ENCODE measurements around the gene MRPL28.
"Not testable (repeated sequence)": the region's sequence is repeated elsewhere in the genome, so short reads cannot be mapped to it uniquely, and the experiment has no call there.

Gene MRPL28

GRCh38 chr16:347203-347602 lies 23.1 kb downstream of the MRPL28 start:
- H3K27me3 ChIP-seq (ENCODE audit: insufficient read depth, insufficient read length), result no peaks in the 10 kb centered on the region
- TF ChIP-seq SUZ12 (IDR thresholded peaks at IDR 0.05; ENCODE audit: extremely low read depth, insufficient read depth, insufficient read length), result no peak
- TF ChIP-seq YY1 (IDR thresholded peaks at IDR 0.05; ENCODE audit: insufficient read depth, insufficient read length), result no peak
- no peak for TF ChIP-seq ZNF274 (IDR thresholded peaks at IDR 0.05; ENCODE audit: low read depth, low read length)
- no peak overlapping the region for H3K9ac ChIP-seq (ENCODE audit: insufficient read length, low read depth)
- H3K4me1 ChIP-seq (ENCODE audit: insufficient read depth, insufficient read length), result peaks cover 23% of the 10 kb centered on the region
- H3K4me3 ChIP-seq (ENCODE audit: insufficient read length, low read depth), result no peak overlapping the region
- no peak for DNase-seq (ENCODE audit: low read depth, low spot score)
- H3K9me3 ChIP-seq (ENCODE audit: insufficient read depth, low read length), result peaks cover 7% of the 10 kb centered on the region; the same call in 1 of the 2 replicates
- H3K36me3 ChIP-seq (ENCODE audit: insufficient read depth, insufficient read length, low read length), result peaks cover 73% of the 10 kb centered on the region

GRCh38 chr16:346587-346986 lies 23.8 kb downstream of the MRPL28 start:
- H3K9ac ChIP-seq (ENCODE audit: insufficient read length, low read depth), result peak overlapping the region; percentile 35
- TF ChIP-seq ZNF274 (IDR thresholded peaks at IDR 0.05; ENCODE audit: low read depth, low read length) (no peak), YY1 (IDR thresholded peaks at IDR 0.05; ENCODE audit: insufficient read depth, insufficient read length) (no peak), SUZ12 (IDR thresholded peaks at IDR 0.05; ENCODE audit: extremely low read depth, insufficient read depth, insufficient read length) (no peak)
- peaks cover 75% of the 10 kb centered on the region for H3K36me3 ChIP-seq (ENCODE audit: insufficient read depth, insufficient read length, low read length)
- DNase-seq (ENCODE audit: low read depth, low spot score), result no peak
- H3K4me3 ChIP-seq (ENCODE audit: insufficient read length, low read depth), result no peak overlapping the region
- no peaks in the 10 kb centered on the region for H3K27me3 ChIP-seq (ENCODE audit: insufficient read depth, insufficient read length)
- peaks cover 23% of the 10 kb centered on the region for H3K4me1 ChIP-seq (ENCODE audit: insufficient read depth, insufficient read length)
- peaks cover 9% of the 10 kb centered on the region; the same call in 1 of the 2 replicates for H3K9me3 ChIP-seq (ENCODE audit: insufficient read depth, low read length)

GRCh38 chr16:345772-346171 lies 24.6 kb downstream of the MRPL28 start:
- Histone ChIP-seq H3K9me3 (ENCODE audit: insufficient read depth, low read length) (peaks cover 9% of the 10 kb centered on the region; the same call in 1 of the 2 replicates), H3K4me3 (ENCODE audit: insufficient read length, low read depth) (no peak overlapping the region), H3K9ac (ENCODE audit: insufficient read length, low read depth) (no peak overlapping the region), H3K27me3 (ENCODE audit: insufficient read depth, insufficient read length) (no peaks in the 10 kb centered on the region), H3K36me3 (ENCODE audit: insufficient read depth, insufficient read length, low read length) (peaks cover 77% of the 10 kb centered on the region), H3K4me1 (ENCODE audit: insufficient read depth, insufficient read length) (peaks cover 23% of the 10 kb centered on the region)
- TF ChIP-seq ZNF274 (IDR thresholded peaks at IDR 0.05; ENCODE audit: low read depth, low read length), result no peak
- TF ChIP-seq YY1 (IDR thresholded peaks at IDR 0.05; ENCODE audit: insufficient read depth, insufficient read length), result no peak
- no peak for TF ChIP-seq SUZ12 (IDR thresholded peaks at IDR 0.05; ENCODE audit: extremely low read depth, insufficient read depth, insufficient read length)
- DNase-seq (ENCODE audit: low read depth, low spot score), result no peak

- Histone ChIP-seq H3K36me3 (ENCODE audit: insufficient read depth, insufficient read length, low read length) (peaks cover 67% of the 10 kb centered on the region), H3K9me3 (ENCODE audit: insufficient read depth, low read length) (peaks cover 9% of the 10 kb centered on the region; the same call in 1 of the 2 replicates), H3K4me3 (ENCODE audit: insufficient read length, low read depth) (no peak overlapping the region), H3K4me1 (ENCODE audit: insufficient read depth, insufficient read length) (peaks cover 23% of the 10 kb centered on the region), H3K27me3 (ENCODE audit: insufficient read depth, insufficient read length) (no peaks in the 10 kb centered on the region), H3K9ac (ENCODE audit: insufficient read length, low read depth) (no peak overlapping the region)
- no peak for DNase-seq (ENCODE audit: low read depth, low spot score)
- TF ChIP-seq ZNF274 (IDR thresholded peaks at IDR 0.05; ENCODE audit: low read depth, low read length), result no peak
- TF ChIP-seq YY1 (IDR thresholded peaks at IDR 0.05; ENCODE audit: insufficient read depth, insufficient read length), result no peak
- TF ChIP-seq SUZ12 (IDR thresholded peaks at IDR 0.05; ENCODE audit: extremely low read depth, insufficient read depth, insufficient read length), result no peak
Observed at GRCh38 chr16:342455-343213, 27.7 kb downstream of the MRPL28 start.

GRCh38 chr16:341974-342336 lies 28.4 kb downstream of the MRPL28 start:
- H3K4me3 ChIP-seq (ENCODE audit: insufficient read length, low read depth); H3K9ac ChIP-seq (ENCODE audit: insufficient read length, low read depth); H3K27me3 ChIP-seq (ENCODE audit: insufficient read depth, insufficient read length); H3K9me3 ChIP-seq (ENCODE audit: insufficient read depth, low read length); DNase-seq (ENCODE audit: low read depth, low spot score): not testable (repeated sequence)
- Histone ChIP-seq H3K4me1 (ENCODE audit: insufficient read depth, insufficient read length) (peaks cover 18% of the 10 kb centered on the region), H3K36me3 (ENCODE audit: insufficient read depth, insufficient read length, low read length) (peaks cover 61% of the 10 kb centered on the region)

GRCh38 chr16:341095-341973 lies 29.0 kb downstream of the MRPL28 start:
- DNase-seq (ENCODE audit: low read depth, low spot score); H3K9ac ChIP-seq (ENCODE audit: insufficient read length, low read depth); H3K9me3 ChIP-seq (ENCODE audit: insufficient read depth, low read length); H3K27me3 ChIP-seq (ENCODE audit: insufficient read depth, insufficient read length); H3K4me3 ChIP-seq (ENCODE audit: insufficient read length, low read depth): not testable (repeated sequence)
- peaks cover 55% of the 10 kb centered on the region for H3K36me3 ChIP-seq (ENCODE audit: insufficient read depth, insufficient read length, low read length)
- peaks cover 12% of the 10 kb centered on the region for H3K4me1 ChIP-seq (ENCODE audit: insufficient read depth, insufficient read length)

GRCh38 chr16:340370-341091 lies 29.8 kb downstream of the MRPL28 start:
- H3K36me3 ChIP-seq (ENCODE audit: insufficient read depth, insufficient read length, low read length), result peaks cover 50% of the 10 kb centered on the region
- peaks cover 9% of the 10 kb centered on the region; the same call in 1 of the 2 replicates for H3K9me3 ChIP-seq (ENCODE audit: insufficient read depth, low read length)
- H3K27me3 ChIP-seq (ENCODE audit: insufficient read depth, insufficient read length), result no peaks in the 10 kb centered on the region
- no peak overlapping the region for H3K4me3 ChIP-seq (ENCODE audit: insufficient read length, low read depth)
- H3K4me1 ChIP-seq (ENCODE audit: insufficient read depth, insufficient read length), result peaks cover 8% of the 10 kb centered on the region
- no peak for DNase-seq (ENCODE audit: low read depth, low spot score)
- H3K9ac ChIP-seq (ENCODE audit: insufficient read length, low read depth), result no peak overlapping the region
- no peak for TF ChIP-seq ZNF274 (IDR thresholded peaks at IDR 0.05; ENCODE audit: low read depth, low read length)
- TF ChIP-seq SUZ12 (IDR thresholded peaks at IDR 0.05; ENCODE audit: extremely low read depth, insufficient read depth, insufficient read length), result no peak
- no peak for TF ChIP-seq YY1 (IDR thresholded peaks at IDR 0.05; ENCODE audit: insufficient read depth, insufficient read length)
